Nephron progenitor cell (in vitro differentiated cells): Measurements from ENCODE around the gene SEC31B.

Source experiments
- DNase-seq: peaks from one replicate; pipeline ENCODE4 v3.0.0; 2021
- H3K27ac Mint-ChIP-seq: 2 replicates; pipeline ENCODE4 v1.8.0; 2021; ENCODE audit warnings: mild to moderate bottlenecking, moderate library complexity, mixed read lengths
- H3K27me3 Mint-ChIP-seq: 2 replicates; pipeline ENCODE4 v1.8.0; 2021; ENCODE audit warnings: mild to moderate bottlenecking, low read depth, mixed read lengths; ENCODE audit not compliant: poor library complexity
- H3K36me3 Mint-ChIP-seq: 2 replicates; pipeline ENCODE4 v1.8.0; 2021; ENCODE audit warnings: low read depth, mixed read lengths
- H3K4me1 Mint-ChIP-seq: 2 replicates; pipeline ENCODE4 v1.8.0; 2021; ENCODE audit warnings: mixed read lengths
- H3K4me3 Mint-ChIP-seq: 2 replicates; pipeline ENCODE4 v1.8.0; 2021; ENCODE audit warnings: mild to moderate bottlenecking, moderate library complexity, mixed read lengths
- H3K9me3 Mint-ChIP-seq: 2 replicates; pipeline ENCODE4 v1.8.0; 2021; ENCODE audit warnings: mild to moderate bottlenecking, moderate library complexity, mixed read lengths
- TF ChIP-seq, protein P1 (sequence below): fragments of 200-600 bp; sonication (generic); IDR thresholded peaks from 2 replicates; pipeline ENCODE4 v1.5.0; 2021; ENCODE audit warnings: antibody characterized with exemption

The SEC31B gene

GRCh38 chr10:100470367-100470766 is 49.3 kb downstream of the SEC31B start:
- H3K9me3 Mint-ChIP-seq, result no peaks in the 10 kb centered on the region
- H3K27ac Mint-ChIP-seq, result no peak overlapping the region
- no peak for DNase-seq
- peaks cover 54% of the 10 kb centered on the region for H3K27me3 Mint-ChIP-seq
- H3K4me3 Mint-ChIP-seq, result no peak overlapping the region
- no peaks in the 10 kb centered on the region for H3K4me1 Mint-ChIP-seq
- H3K36me3 Mint-ChIP-seq, result no peaks in the 10 kb centered on the region
- TF ChIP-seq, protein P1, sequence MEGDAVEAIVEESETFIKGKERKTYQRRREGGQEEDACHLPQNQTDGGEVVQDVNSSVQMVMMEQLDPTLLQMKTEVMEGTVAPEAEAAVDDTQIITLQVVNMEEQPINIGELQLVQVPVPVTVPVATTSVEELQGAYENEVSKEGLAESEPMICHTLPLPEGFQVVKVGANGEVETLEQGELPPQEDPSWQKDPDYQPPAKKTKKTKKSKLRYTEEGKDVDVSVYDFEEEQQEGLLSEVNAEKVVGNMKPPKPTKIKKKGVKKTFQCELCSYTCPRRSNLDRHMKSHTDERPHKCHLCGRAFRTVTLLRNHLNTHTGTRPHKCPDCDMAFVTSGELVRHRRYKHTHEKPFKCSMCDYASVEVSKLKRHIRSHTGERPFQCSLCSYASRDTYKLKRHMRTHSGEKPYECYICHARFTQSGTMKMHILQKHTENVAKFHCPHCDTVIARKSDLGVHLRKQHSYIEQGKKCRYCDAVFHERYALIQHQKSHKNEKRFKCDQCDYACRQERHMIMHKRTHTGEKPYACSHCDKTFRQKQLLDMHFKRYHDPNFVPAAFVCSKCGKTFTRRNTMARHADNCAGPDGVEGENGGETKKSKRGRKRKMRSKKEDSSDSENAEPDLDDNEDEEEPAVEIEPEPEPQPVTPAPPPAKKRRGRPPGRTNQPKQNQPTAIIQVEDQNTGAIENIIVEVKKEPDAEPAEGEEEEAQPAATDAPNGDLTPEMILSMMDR, result no peak

DNA sequence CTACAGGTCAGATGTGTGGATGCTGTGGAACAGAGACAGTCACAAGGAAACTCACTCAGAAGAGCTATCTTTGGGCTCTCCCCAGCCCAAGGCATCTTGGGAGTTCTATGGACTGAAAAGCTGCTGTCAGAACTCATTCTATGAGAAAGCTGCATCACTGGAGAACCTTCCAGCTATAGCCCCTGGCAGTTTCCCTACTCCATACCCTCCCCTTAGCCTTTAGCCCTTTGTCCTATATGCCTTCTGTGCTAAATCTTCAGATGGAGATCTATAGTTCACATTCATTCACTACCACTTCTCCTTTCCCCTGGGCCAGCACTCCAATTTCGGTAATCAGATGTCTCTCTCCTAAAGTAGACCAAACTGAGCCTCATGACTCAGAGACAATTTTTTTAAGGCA is 49.9 kb downstream of the SEC31B start:
- H3K27me3 Mint-ChIP-seq, result peaks cover 57% of the 10 kb centered on the region
- H3K4me3 Mint-ChIP-seq, result no peak overlapping the region
- H3K36me3 Mint-ChIP-seq, result no peaks in the 10 kb centered on the region
- no peak for DNase-seq
- no peaks in the 10 kb centered on the region for H3K9me3 Mint-ChIP-seq
- TF ChIP-seq, protein P1, result no peak
- H3K4me1 Mint-ChIP-seq, result no peaks in the 10 kb centered on the region
- H3K27ac Mint-ChIP-seq, result no peak overlapping the region

DNA sequence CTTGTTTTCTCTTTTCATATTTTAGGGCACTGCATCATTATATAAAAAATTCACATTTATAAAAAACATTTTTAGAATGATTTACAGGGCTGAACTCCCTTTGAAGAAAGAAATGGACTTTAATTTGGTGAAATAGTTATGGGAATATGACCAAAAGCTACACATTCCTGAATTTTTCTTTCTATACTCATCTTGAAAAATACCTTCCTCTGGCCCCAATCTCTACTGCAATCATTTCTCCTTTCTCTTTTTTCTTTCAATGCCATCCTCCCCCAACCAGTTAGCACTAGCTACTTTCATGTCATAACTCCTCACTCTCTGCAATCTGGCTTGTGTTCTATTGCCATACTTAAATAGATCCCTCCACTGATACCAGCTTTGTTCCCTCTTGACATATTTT is 50.7 kb downstream of the SEC31B start:
- no peak overlapping the region for H3K4me3 Mint-ChIP-seq
- H3K4me1 Mint-ChIP-seq, result no peaks in the 10 kb centered on the region
- H3K9me3 Mint-ChIP-seq, result no peaks in the 10 kb centered on the region
- H3K27ac Mint-ChIP-seq, result no peak overlapping the region
- TF ChIP-seq, protein P1, result no peak
- H3K36me3 Mint-ChIP-seq, result no peaks in the 10 kb centered on the region
- peaks cover 62% of the 10 kb centered on the region for H3K27me3 Mint-ChIP-seq
- no peak for DNase-seq

GRCh38 chr10:100468322-100468721 is 51.3 kb downstream of the SEC31B start:
- DNase-seq, result no peak
- H3K27ac Mint-ChIP-seq, result no peak overlapping the region
- H3K4me1 Mint-ChIP-seq, result no peaks in the 10 kb centered on the region
- H3K27me3 Mint-ChIP-seq, result peaks cover 63% of the 10 kb centered on the region
- no peaks in the 10 kb centered on the region for H3K36me3 Mint-ChIP-seq
- no peak overlapping the region for H3K4me3 Mint-ChIP-seq
- TF ChIP-seq, protein P1, result no peak
- no peaks in the 10 kb centered on the region for H3K9me3 Mint-ChIP-seq

DNA sequence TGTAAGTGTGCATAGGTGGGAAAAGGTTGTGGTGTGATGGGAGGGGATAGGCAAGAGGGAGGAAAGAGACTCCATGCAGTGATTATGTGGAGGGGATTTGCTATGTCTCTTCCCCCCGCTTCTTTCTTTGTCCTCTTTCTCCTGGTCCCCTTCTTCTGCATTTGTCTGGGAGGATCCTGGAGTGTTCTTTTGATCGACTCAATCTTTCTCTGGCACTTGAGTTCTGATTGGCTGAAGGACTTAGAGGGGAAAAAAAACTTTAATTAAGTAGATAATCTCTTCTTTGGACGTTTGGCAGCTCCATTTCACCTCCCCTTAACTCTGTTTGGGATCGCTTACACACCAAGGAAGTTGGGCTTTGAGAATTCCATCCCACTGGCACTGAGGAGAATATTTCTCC is 57.0 kb downstream of the SEC31B start, which contains the start of gene WNT8B:
Gene WNT8B (plus strand): TSS at position 301 of the 400 bp plus-strand sequence. CDS start 160 bp downstream, outside the sequence.
- H3K9me3 Mint-ChIP-seq, result peaks cover 11% of the 10 kb centered on the region
- TF ChIP-seq, protein P1, result no peak
- H3K27ac Mint-ChIP-seq, result no peak within 1 kb of the TSS
- H3K4me3 Mint-ChIP-seq, result no peak within 1 kb of the TSS
- no peaks in the 10 kb centered on the region for H3K4me1 Mint-ChIP-seq
- no peaks in the 10 kb centered on the region for H3K36me3 Mint-ChIP-seq
- peaks cover 68% of the 10 kb centered on the region for H3K27me3 Mint-ChIP-seq
- DNase-seq, result no peak

- H3K9me3 Mint-ChIP-seq, result peaks cover 13% of the 10 kb centered on the region
- H3K36me3 Mint-ChIP-seq, result no peaks in the 10 kb centered on the region
- no peaks in the 10 kb centered on the region for H3K4me1 Mint-ChIP-seq
- DNase-seq, result no peak
- no peak overlapping the region for H3K4me3 Mint-ChIP-seq
- no peak overlapping the region for H3K27ac Mint-ChIP-seq
- peaks cover 38% of the 10 kb centered on the region for H3K27me3 Mint-ChIP-seq
- TF ChIP-seq, protein P1, result no peak
Observed at GRCh38 chr10:100448951-100449350, 70.7 kb downstream of the SEC31B start.
